ENCODE data around the gene ELFN1. TPM values are rescaled to one million over a fixed set of nuclear protein-coding genes. Genes with fewer than 3 reads are reported as not detected.

Gene ELFN1
- total and polyA plus RNA-seq, 9 of the 15 experiments (the other 6 are each of a cell fraction or from before 2014, with no cell fraction given) = 0.04 to 0.64 (median 0.18) TPM; not detected in 2

GRCh38 chr7:1741246-1741645, 71.2 kb downstream of the ELFN1 start:
- Histone ChIP-seq H4K20me1 (replicated peaks; ENCODE audit: control insufficient read depth, insufficient read depth, low read length) (no peaks in the 10 kb centered on the region), H3K4me3 (peak overlapping the region; percentile 47), H3K4me2 (ENCODE audit: insufficient read depth, low read length) (peak overlapping the region; percentile 92), H3K9me3 (replicated peaks; ENCODE audit: control insufficient read depth, insufficient read depth, low read depth, low read length) (no peaks in the 10 kb centered on the region), H3K79me2 (ENCODE audit: control insufficient read depth, insufficient read depth, low read length) (peaks cover 11% of the 10 kb centered on the region), H3K9ac (ENCODE audit: insufficient read depth in 1 of 2, low read depth in 2 of 2, low read length in 2 of 2) (peak overlapping the region; percentile 56 to 79), H3K27me3 (ENCODE audit: control insufficient read depth in 2 of 2, insufficient read depth in 2 of 2, low read length in 2 of 2) (peaks cover 0 to 4% of the 10 kb centered on the region in 2 experiments; a peak in 1 of 5 replicates), H3K9me1 (ENCODE audit: control insufficient read depth, insufficient read depth, low read length) (no peaks in the 10 kb centered on the region), H3K27ac (ENCODE audit: extremely low read depth, low read depth, low read length) (no peak overlapping the region), H3K36me3 (ENCODE audit: control insufficient read depth, insufficient read depth, low read length) (peaks cover 16% of the 10 kb centered on the region; the same call in 1 of the 3 replicates), H2AFZ (ENCODE audit: low read depth, low read length) (no peak overlapping the region), H3K4me1 (replicated peaks in 1 of 2; ENCODE audit: control insufficient read depth in 2 of 2, insufficient read depth in 2 of 2, low read length in 2 of 2) (peaks cover 9 to 82% of the 10 kb centered on the region in 2 experiments; a peak in 3 of 5 replicates)
- ATAC-seq = no peak
- ChIA-PET CTCF (ENCODE audit: low intra/inter-chr PET ratio) (no interaction called here), POLR2A (no interaction called here)
- FAIRE-seq = no peak
- no TSS peak for BruUV-seq (replicated peaks)
- TF ChIP-seq USF1 (CRISPR knock-in tag; IDR thresholded peaks at IDR 0.05) (no peak), ZFP36 (IDR thresholded peaks at IDR 0.05; ENCODE audit: low read depth, low read length, partially characterized antibody) (peak; percentile 70), ZNF561 (CRISPR knock-in tag; conservative IDR thresholded peaks at IDR 0.05) (no peak)
- in situ Hi-C loops (cut with MboI) = no loop called here
- intact Hi-C loops (cut with micrococcal nuclease) = no loop called here
- peak in 2 of 4 experiments; percentile 36 to 46 for DNase-seq (ENCODE audit: extremely low read depth in 1 of 4, low spot score in 3 of 4)
- WGBS (ENCODE audit: insufficient coverage, low coverage, missing lambda C conversion rate) = 57% methylated on average over 8 of the region's 8 CpGs
